ENCODE measurements around the gene LRBA.
A peak's percentile ranks its signal among the peaks of the same experiment; 100 is the strongest.

LRBA gene

GRCh38 chr4:150464523-150464922, 550.6 kb downstream of the LRBA start:
- no peak for DNase-seq

DNA sequence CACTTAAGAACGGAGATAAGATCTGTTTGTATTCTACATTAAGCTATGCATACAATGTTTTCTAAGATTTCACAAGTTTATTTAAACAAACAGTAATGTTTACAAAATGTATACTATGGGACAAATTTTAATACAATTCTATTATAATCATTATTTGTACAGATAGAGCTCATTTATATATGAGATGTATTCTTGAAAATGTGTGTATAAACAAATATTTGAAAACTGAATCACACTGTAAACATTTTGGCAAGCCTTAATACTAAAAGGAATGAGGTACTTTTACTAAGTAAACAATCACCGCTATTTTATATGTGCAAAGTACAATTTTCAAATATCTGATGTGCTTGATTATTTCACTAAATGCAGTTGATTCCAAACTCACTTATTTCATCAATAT, 552.3 kb downstream of the LRBA start:
- DNase-seq, result no peak

GRCh38 chr4:150461957-150462356, 553.1 kb downstream of the LRBA start:
- no peak for DNase-seq

DNA sequence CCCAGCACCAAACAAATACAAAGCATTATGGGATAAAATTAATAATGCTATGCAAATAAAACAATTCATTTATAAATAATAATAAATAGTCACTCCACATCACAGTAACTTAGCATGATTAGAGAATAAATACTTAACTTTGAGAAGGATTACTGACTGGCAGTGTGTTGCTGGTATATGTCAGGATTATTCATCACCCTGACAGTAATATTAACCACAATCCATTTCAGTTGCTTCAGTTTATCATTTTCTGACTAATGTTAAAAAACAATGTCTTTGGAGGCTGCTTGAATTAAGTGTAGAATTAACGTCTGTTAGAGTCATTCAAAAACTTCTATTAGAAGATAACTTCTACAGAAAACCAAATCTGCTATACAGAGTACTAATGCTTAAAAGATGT, 557.3 kb downstream of the LRBA start:
- no peak for DNase-seq

DNA sequence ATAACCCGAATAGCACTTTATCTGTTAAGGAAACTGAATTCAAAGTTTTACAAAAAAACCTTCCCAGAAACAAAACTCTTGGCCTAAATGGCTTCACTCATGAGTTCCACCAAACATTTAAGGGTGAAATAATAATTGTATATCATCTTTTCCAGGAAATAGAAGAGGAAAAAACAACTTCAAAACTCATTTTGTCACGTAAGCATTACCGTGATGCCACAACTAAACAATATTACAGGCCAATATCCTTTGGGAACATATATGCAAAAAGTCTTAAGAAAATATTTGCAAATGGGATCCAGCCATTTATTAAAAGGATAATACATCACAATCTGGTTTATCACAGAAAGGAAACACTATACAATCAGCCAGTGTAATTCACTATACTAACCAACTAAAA, 563.2 kb downstream of the LRBA start:
- DNase-seq, result no peak

DNA sequence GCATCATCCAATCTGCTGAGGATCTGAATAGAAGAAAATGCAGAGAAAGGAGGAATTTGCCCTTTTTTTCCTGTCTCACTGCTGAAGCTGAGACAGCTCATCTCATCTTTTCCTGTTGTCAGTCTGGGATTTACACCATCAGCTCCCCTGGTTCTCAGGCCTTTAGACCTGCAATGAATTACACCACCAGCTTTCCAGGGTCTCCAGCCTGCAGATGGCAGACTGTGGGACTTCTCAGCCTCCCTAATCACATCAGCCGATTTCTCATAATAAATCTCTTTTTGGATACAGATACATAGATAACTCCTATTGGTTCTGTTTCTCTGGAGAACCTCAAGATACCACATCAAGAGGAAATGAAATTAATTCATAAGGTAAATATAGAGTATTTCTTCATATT, 567.7 kb downstream of the LRBA start:
- DNase-seq, result no peak

GRCh38 chr4:150439451-150439933, 575.6 kb downstream of the LRBA start:
- no peak for DNase-seq

DNA sequence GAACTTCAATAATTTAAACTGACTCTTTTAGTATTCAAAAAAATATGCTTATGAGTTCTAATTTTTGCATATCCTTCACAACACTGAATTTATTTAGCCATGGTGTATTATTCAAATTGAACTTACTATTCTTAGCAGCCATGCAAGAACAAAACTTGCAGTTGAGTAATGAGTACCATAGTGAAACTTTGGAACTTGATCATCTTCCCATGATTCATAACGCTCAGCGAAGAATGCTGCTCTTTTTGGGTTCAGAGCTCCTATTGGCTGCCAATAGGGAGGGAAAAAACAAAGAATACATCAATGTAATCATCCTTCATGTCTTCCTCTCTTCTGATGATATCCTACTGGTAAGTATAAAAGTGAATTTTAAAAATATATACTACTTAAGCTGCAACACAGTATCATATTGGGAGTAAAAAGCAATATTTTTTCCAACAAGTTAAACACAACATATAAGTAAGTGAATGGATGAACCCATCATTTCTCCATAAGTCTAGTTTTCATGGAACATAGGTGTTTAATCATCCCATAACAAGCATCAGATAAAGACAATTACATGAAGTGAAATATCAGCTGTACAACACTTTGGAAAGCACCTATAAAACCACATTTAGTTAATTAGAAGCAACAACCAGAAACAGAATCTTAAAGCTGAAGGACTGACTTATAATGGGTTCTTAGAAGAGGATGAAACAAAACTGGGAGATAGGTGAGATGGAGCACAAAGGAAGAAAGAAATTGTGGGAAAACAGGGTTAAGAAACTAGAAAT, 578.3 kb downstream of the LRBA start:
- peak in 1 of 2 donors; percentile 8 for DNase-seq

DNA sequence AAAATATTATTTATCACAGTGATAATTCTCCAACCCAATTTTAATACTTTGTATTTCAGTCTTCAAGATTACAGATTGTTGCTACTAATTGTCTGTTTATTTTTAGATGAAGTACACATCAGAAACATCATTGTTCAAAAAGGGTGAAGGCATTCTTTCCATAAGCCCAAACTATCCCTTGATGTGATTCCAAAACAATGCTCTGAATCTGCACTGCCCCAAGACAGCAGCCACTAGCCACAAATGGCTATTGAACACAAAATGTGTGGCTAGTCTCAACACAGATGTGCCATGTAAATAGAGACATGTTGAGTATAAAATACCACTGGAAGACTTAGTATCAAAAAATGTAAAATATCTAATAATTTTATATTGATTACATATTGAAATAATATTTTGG, 583.9 kb downstream of the LRBA start:
- no peak for DNase-seq

GRCh38 chr4:150425161-150425560, 589.9 kb downstream of the LRBA start:
- DNase-seq, result no peak

DNA sequence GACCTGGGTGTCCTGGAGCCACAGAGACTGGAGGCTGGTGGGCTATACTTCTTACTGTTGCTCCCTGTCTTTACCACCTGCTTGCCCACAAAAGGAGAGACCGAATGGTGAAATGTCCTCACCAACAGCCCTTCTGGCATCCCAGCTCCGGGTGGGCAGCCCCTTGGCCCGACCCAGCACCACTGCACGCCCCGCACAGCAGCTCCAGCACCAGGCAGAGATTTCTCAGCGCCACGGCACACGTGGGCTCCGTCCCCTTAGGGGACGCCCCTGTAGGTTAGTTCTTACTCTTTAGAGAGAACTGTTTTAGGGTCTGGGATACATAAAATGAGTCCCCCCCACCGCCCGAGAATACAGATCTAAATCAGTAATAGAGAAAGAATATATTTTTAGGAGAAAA, 591.6 kb downstream of the LRBA start:
- no peak for DNase-seq

DNA sequence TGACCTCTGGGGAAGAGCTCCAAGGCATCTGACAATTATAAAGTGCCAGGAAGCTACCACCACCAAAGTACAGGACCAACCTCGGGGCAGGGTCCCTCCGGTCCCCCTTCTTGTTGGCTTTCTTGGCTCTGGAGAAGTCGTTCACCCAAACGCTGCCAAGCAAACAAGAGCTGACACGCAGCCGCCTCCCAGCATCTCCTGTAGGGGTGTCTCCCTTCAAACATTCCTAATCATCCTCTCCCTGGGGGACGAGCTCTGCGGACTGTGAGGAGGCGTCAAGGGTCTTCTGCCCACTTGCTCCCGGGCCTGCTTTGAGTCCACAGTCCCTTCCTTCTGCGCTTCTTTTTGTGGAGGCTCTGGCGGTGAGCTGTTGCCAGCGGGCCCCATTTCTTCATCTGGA, 592.0 kb downstream of the LRBA start:
- no peak for DNase-seq

GRCh38 chr4:150421612-150422011, 593.5 kb downstream of the LRBA start:
- DNase-seq, result no peak

DNA sequence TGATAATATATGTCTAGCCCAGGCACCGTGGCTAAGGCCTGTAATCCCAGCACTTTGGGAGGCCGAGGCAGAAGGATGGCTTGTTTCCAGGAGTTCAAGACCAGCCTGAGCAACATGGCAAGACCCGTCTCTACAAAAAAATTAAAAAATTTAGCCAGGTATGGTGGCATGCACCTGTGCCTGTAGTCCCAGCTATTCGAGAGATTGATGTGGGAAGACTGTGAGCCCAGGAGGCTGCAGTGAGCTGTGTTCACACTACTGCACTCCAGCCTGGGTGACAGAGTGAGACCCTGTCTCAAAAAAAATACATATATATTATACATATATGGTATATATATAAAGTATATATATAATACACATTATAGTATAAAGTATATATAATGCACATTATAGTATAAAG, 595.1 kb downstream of the LRBA start:
- DNase-seq, result no peak

- DNase-seq, result no peak
These were observed 596.2 kb downstream of the LRBA start for GRCh38 chr4:150418757-150419410.

GRCh38 chr4:150415213-150415612, 599.9 kb downstream of the LRBA start:
- no peak for DNase-seq

DNA sequence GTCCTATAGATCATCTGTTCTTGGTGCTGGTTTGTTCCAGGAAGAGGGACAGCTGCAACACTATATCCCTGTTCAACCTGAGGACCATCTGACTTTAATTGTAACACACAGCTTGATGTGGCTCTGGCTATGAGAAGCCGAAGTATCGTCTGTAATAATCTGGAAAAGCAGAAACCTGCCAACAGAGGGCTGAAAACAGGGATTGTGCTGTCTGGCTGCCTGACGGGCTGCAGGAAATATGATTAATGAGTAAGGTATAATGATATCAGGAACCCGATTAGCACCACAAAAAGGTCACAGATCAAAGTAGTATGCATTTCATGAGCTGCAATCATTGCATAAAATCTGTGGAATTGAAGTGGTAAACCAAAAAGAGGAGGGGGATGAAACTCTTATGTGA, 603.6 kb downstream of the LRBA start:
- no peak for DNase-seq

- DNase-seq, result peak in 1 of 2 donors; percentile 8
These were observed 612.2 kb downstream of the LRBA start for GRCh38 chr4:150402871-150403272.

DNA sequence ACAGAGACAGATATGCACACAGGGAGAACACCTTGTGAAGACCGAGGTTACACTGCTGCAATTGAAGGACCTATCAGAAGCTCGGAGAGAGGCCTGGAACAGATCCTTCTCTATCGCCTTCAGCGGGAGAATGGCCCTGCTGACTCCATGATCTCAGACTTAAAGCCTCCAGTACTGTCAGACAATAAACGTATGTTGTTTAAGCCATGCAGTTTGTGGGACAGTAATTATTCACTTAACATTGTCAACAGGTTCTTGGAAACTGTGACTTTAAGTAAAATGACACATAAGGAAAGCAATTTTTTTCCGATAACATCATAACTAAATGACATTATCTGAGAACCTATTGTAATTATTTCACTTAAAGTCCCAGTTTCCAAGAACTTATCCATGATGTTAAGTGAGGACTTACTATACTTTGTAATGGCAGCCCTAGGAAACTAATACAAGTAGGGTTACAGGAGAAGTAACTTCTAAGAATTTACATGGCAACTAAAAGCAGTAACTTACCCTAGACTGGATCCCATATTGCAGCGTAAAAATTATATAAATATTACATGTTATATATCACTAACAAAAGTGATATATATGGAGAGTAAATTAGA, 613.9 kb downstream of the LRBA start:
- DNase-seq, result no peak

- peak in 1 of 2 donors; percentile 2 for DNase-seq
These were observed 619.2 kb downstream of the LRBA start for GRCh38 chr4:150395872-150396271.

GRCh38 chr4:150394046-150394445, 621.0 kb downstream of the LRBA start:
- DNase-seq, result no peak

GRCh38 chr4:150391052-150391451, 624.0 kb downstream of the LRBA start:
- DNase-seq, result no peak

DNA sequence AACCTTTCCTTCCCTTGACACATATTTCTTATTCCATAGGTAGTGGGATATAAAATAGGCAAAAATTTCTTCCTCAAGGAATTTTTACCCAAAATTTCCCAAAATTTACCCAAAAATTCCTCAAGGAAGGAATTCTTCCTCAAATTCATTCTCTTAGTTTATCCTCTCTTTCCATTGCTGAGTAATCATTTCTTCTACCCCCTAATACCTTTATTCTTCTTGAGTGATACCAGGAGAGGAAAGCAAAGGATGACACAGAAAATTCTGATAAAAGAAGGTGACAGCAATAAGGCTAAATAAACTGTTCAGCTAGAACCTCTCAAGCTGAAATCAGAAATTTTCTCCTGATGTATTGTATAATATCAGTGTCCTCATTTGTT, 624.6 kb downstream of the LRBA start:
- DNase-seq, result no peak

DNA sequence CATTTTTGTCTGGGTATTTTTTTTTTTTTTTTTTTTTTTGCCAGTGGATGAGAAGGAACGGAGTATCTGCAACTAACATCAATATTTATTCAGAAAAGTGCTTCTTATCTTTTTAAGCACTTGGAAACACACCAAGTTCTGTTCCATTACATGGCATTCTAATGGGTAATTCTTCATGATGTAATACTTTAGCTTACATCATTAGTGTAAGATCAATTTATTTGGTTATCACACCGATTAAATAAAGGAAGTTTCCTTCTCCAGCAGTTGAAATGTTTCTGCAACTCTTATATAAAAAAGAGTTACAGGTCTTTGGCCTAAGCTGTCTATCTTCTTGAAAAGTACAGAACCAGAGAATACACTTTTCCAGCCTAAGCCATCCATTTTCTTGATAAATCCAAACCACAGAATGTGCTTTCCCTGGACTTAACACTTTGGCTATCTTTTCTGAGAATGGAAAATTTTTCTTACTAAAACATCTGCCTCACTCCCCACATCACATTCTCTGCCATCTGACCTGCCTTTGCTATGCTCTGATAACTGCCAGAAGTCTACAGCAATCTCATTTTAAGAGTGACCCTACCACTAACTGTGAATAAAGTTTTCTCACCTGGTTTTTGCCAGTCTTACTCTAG, 625.1 kb downstream of the LRBA start:
- DNase-seq, result no peak

Data from stimulated activated CD4-positive, alpha-beta T cell treated with anti-CD3 and anti-CD28 coated beads, Interleukin-2, amount 100 ng/mL, for 48 hours (primary cell).